Measurements from ENCODE around the gene RNF213. TPM values are rescaled to one million over a fixed set of nuclear protein-coding genes. Genes with fewer than 3 reads are reported as not detected.

The RNF213 gene
- polyA plus RNA-seq, 1 donor (not counting 4 experiments of a cell fraction or from before 2014, with no cell fraction given) = 24.4 TPM

DNA sequence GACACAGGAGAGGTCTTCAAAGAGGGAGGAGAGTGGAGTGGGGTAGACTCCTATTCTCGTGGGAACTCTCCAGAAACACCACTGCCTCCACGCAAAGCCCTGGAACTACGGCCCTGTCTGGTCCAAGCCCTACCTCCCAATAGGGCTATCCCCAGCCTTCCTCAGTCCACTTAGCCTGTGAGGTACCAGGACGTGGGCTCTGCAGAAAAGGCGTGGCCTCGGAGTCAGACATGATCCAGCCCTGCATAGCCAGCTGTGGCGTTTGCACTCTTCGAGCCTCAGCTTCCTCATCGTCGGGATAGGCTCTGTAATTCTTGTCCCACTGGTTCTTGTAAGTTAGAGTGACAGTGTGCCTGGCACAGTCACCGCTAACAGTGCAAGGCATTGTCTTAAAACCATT, 168.1 kb downstream of the RNF213 start:
- no peak overlapping the region for H3K4me2 ChIP-seq (ENCODE audit: control insufficient read depth, extremely low read depth, insufficient read depth, low read depth, low read length)
- no peaks in the 10 kb centered on the region for H3K9me1 ChIP-seq (ENCODE audit: control insufficient read depth, extremely low read depth, insufficient read depth, low read length)
- no peak for TF ChIP-seq CTCF (optimal IDR thresholded peaks at IDR 0.05 in 1 of 3, IDR thresholded peaks at IDR 0.05 in 1 of 3, conservative IDR thresholded peaks at IDR 0.05 in 1 of 3; ENCODE audit: extremely low read depth in 1 of 3, insufficient read depth in 2 of 3, low read length in 3 of 3)
- TF ChIP-seq EZH2 (IDR thresholded peaks at IDR 0.05; ENCODE audit: low read length) = no peak
- dilution Hi-C loops (cut with MboI; ENCODE audit: extremely low pct_ligation_motif_present, low sequenced_read_pairs) = no loop called here
- no peak overlapping the region for H3K4me3 ChIP-seq (ENCODE audit: control insufficient read depth in 2 of 3, extremely low read depth in 1 of 3, insufficient read depth in 2 of 3, low read depth in 1 of 3, low read length in 3 of 3)
- no peaks in the 10 kb centered on the region for H3K9me3 ChIP-seq (ENCODE audit: control insufficient read depth, low read depth, low read length)
- no peak overlapping the region for H2AFZ ChIP-seq (ENCODE audit: control insufficient read depth, low read length)
- FAIRE-seq = no peak
- no peak for DNase-seq (ENCODE audit: low read depth, low spot score)
- H3K4me1 ChIP-seq (ENCODE audit: control insufficient read depth, extremely low read depth, insufficient read depth, low read length) = no peaks in the 10 kb centered on the region
- no peaks in the 10 kb centered on the region for H3K79me2 ChIP-seq (ENCODE audit: control insufficient read depth, insufficient read depth, low read length)
- no peaks in the 10 kb centered on the region for H3K27me3 ChIP-seq (ENCODE audit: control insufficient read depth, extremely low read depth, insufficient read depth, low read length)
- no peak overlapping the region for H3K9ac ChIP-seq (ENCODE audit: control insufficient read depth, extremely low read depth, insufficient read depth, low read length)
- H4K20me1 ChIP-seq (ENCODE audit: control insufficient read depth, extremely low read depth, insufficient read depth, low read length) = peaks cover 3% of the 10 kb centered on the region
- H3K36me3 ChIP-seq (ENCODE audit: control insufficient read depth in 2 of 2, extremely low read depth in 1 of 2, insufficient read depth in 2 of 2, low read length in 2 of 2) = peaks cover 0 to 3% of the 10 kb centered on the region in 2 experiments
- H3K27ac ChIP-seq (ENCODE audit: control insufficient read depth, insufficient read depth, low read length) = no peak overlapping the region

GRCh38 chr17:80429356-80430275, 169.0 kb downstream of the RNF213 start:
- no peaks in the 10 kb centered on the region for H3K27me3 ChIP-seq (ENCODE audit: control insufficient read depth, extremely low read depth, insufficient read depth, low read length)
- no peak overlapping the region for H3K4me2 ChIP-seq (ENCODE audit: control insufficient read depth, extremely low read depth, insufficient read depth, low read depth, low read length)
- no peak overlapping the region for H2AFZ ChIP-seq (ENCODE audit: control insufficient read depth, low read length)
- no peaks in the 10 kb centered on the region for H3K9me1 ChIP-seq (ENCODE audit: control insufficient read depth, extremely low read depth, insufficient read depth, low read length)
- H3K27ac ChIP-seq (ENCODE audit: control insufficient read depth, insufficient read depth, low read length) = no peak overlapping the region
- no peak for TF ChIP-seq CTCF (optimal IDR thresholded peaks at IDR 0.05 in 1 of 3, IDR thresholded peaks at IDR 0.05 in 1 of 3, conservative IDR thresholded peaks at IDR 0.05 in 1 of 3; ENCODE audit: extremely low read depth in 1 of 3, insufficient read depth in 2 of 3, low read length in 3 of 3)
- no peak for TF ChIP-seq EZH2 (IDR thresholded peaks at IDR 0.05; ENCODE audit: low read length)
- peaks cover 0 to 3% of the 10 kb centered on the region in 2 experiments for H3K36me3 ChIP-seq (ENCODE audit: control insufficient read depth in 2 of 2, extremely low read depth in 1 of 2, insufficient read depth in 2 of 2, low read length in 2 of 2)
- H3K4me3 ChIP-seq (ENCODE audit: control insufficient read depth in 2 of 3, extremely low read depth in 1 of 3, insufficient read depth in 2 of 3, low read depth in 1 of 3, low read length in 3 of 3) = no peak overlapping the region
- H3K9ac ChIP-seq (ENCODE audit: control insufficient read depth, extremely low read depth, insufficient read depth, low read length) = no peak overlapping the region
- FAIRE-seq (no peak), DNase-seq (ENCODE audit: low read depth, low spot score) (no peak)
- H3K4me1 ChIP-seq (ENCODE audit: control insufficient read depth, extremely low read depth, insufficient read depth, low read length) = no peaks in the 10 kb centered on the region
- peaks cover 3% of the 10 kb centered on the region for H4K20me1 ChIP-seq (ENCODE audit: control insufficient read depth, extremely low read depth, insufficient read depth, low read length)
- no peaks in the 10 kb centered on the region for H3K9me3 ChIP-seq (ENCODE audit: control insufficient read depth, low read depth, low read length)
- dilution Hi-C loops (cut with MboI; ENCODE audit: extremely low pct_ligation_motif_present, low sequenced_read_pairs) = no loop called here
- no peaks in the 10 kb centered on the region for H3K79me2 ChIP-seq (ENCODE audit: control insufficient read depth, insufficient read depth, low read length)

Data from keratinocyte (primary cell).